WTC11 (cell line): ENCODE results near the gene LAT.

Experiments
- AFF4 ChIP-seq: sonication (generic); formaldehyde crosslinking; IDR thresholded peaks from 2 replicates; pipeline ENCODE4 v1.8.1; 2023; ENCODE audit warnings: mild to moderate bottlenecking, missing genetic modification reagents, borderline replicate concordance
- CBFB ChIP-seq: sonication (generic); formaldehyde crosslinking; IDR thresholded peaks from 2 replicates; pipeline ENCODE4 v1.8.1; 2022; ENCODE audit warnings: mild to moderate bottlenecking, low read depth, missing genetic modification reagents
- CTCF ChIP-seq: fragments of 200-600 bp; IDR thresholded peaks from 2 replicates; pipeline ENCODE4 v1.8.0; 2022; ENCODE audit warnings: antibody characterized with exemption
- E2F1 ChIP-seq: sonication (generic); formaldehyde crosslinking; IDR thresholded peaks from 2 replicates; pipeline ENCODE4 v1.8.0; 2022; ENCODE audit warnings: mild to moderate bottlenecking, missing genetic modification reagents
- FOXK1 ChIP-seq: sonication (generic); formaldehyde crosslinking; IDR thresholded peaks from 2 replicates; pipeline ENCODE4 v1.8.0; 2022; ENCODE audit warnings: mild to moderate bottlenecking, moderate library complexity, missing genetic modification reagents
- HMGXB4 ChIP-seq: sonication (generic); formaldehyde crosslinking; IDR thresholded peaks from 2 replicates; pipeline ENCODE4 v1.8.1; 2023; ENCODE audit warnings: mild to moderate bottlenecking, moderate library complexity, missing genetic modification reagents
- MAX ChIP-seq: sonication (generic); formaldehyde crosslinking; IDR thresholded peaks from 2 replicates; pipeline ENCODE4 v1.8.0; 2022; ENCODE audit warnings: mild to moderate bottlenecking, missing genetic modification reagents
- MYBL2 ChIP-seq: sonication (generic); formaldehyde crosslinking; IDR thresholded peaks from 2 replicates; pipeline ENCODE4 v1.8.1; 2023; ENCODE audit warnings: mild to moderate bottlenecking, moderate library complexity, missing genetic modification reagents
- NFE2L1 ChIP-seq: sonication (generic); formaldehyde crosslinking; IDR thresholded peaks from 2 replicates; pipeline ENCODE4 v1.8.1; 2023; ENCODE audit warnings: missing genetic modification reagents
- TCF7 ChIP-seq: sonication (generic); formaldehyde crosslinking; IDR thresholded peaks from 2 replicates; pipeline ENCODE4 v1.8.0; 2022; ENCODE audit warnings: mild to moderate bottlenecking, low read depth, missing genetic modification reagents, moderate library complexity
- ZNF121 ChIP-seq: sonication (generic); formaldehyde crosslinking; IDR thresholded peaks from 2 replicates; pipeline ENCODE4 v1.8.0; 2023; ENCODE audit warnings: missing genetic modification reagents
- ZNF532 ChIP-seq: fragments of 250-450 bp; sonication (Bioruptor Pico); IDR thresholded peaks from 2 replicates; pipeline ENCODE4 v1.9.0; 2021; ENCODE audit warnings: mild to moderate bottlenecking, borderline replicate concordance
- TF ChIP-seq, protein P1 (sequence below): sonication (generic); formaldehyde crosslinking; conservative IDR thresholded peaks from 2 replicates; pipeline ENCODE4 v1.8.1; 2022; ENCODE audit warnings: mild to moderate bottlenecking, missing genetic modification reagents

DNA sequence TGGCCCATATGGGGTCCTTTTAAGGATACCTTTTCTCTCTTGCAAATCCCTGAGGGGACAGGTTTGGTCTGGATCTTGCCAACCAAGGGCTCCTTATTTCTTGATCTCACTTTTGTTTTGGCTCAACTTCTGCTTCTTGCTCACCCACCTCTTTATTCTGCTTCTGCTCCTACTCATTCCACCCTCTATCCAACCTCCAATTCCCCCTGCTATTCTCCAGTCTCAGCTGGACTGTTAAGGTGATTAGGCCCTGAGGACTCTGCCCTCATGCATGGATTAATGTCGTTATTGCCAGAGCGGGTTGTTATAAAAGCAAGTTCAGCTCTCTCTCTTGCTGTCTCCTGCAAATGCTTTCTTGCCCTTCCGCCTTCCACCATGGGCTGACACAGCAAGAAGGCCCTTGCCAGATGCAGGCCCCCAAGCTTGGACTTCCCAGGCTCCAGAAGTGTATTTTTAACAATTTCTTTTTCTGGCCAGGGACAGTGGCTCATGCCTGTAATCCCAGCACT is 29.8 kb downstream of the LAT start:
- no peak for TF ChIP-seq TCF7
- TF ChIP-seq ZNF121 (CRISPR knock-in tag): no peak
- TF ChIP-seq NFE2L1 (CRISPR knock-in tag): no peak
- TF ChIP-seq E2F1: no peak
- no peak for TF ChIP-seq MYBL2 (CRISPR knock-in tag)
- no peak for TF ChIP-seq HMGXB4
- no peak for TF ChIP-seq AFF4 (CRISPR knock-in tag)
- no peak for TF ChIP-seq CTCF
- no peak for TF ChIP-seq MAX (CRISPR knock-in tag)
- TF ChIP-seq CBFB (CRISPR knock-in tag): no peak
- TF ChIP-seq FOXK1 (CRISPR knock-in tag): no peak
- TF ChIP-seq ZNF532 (CRISPR knock-in tag): no peak
- TF ChIP-seq, protein P1, sequence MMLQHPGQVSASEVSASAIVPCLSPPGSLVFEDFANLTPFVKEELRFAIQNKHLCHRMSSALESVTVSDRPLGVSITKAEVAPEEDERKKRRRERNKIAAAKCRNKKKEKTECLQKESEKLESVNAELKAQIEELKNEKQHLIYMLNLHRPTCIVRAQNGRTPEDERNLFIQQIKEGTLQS (CRISPR knock-in tag): no peak
